Measurements from ENCODE around the gene ATAD3C.
"Not testable (repeated sequence)": the region's sequence is repeated elsewhere in the genome, so short reads cannot be mapped to it uniquely, and the experiment has no call there.

- not testable (repeated sequence) for TF ChIP-seq EP300 (IDR thresholded peaks at IDR 0.05)
- TF ChIP-seq, protein P1, sequence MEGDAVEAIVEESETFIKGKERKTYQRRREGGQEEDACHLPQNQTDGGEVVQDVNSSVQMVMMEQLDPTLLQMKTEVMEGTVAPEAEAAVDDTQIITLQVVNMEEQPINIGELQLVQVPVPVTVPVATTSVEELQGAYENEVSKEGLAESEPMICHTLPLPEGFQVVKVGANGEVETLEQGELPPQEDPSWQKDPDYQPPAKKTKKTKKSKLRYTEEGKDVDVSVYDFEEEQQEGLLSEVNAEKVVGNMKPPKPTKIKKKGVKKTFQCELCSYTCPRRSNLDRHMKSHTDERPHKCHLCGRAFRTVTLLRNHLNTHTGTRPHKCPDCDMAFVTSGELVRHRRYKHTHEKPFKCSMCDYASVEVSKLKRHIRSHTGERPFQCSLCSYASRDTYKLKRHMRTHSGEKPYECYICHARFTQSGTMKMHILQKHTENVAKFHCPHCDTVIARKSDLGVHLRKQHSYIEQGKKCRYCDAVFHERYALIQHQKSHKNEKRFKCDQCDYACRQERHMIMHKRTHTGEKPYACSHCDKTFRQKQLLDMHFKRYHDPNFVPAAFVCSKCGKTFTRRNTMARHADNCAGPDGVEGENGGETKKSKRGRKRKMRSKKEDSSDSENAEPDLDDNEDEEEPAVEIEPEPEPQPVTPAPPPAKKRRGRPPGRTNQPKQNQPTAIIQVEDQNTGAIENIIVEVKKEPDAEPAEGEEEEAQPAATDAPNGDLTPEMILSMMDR (IDR thresholded peaks at IDR 0.05), result not testable (repeated sequence)
Observed at GRCh38 chr1:1485755-1486317, 36.3 kb downstream of the ATAD3C start.
